HG03432 (cell line): ENCODE data around the gene DGKB.

Source experiments
- ATAC-seq: cut with Tn5 transposase; IDR thresholded peaks from one replicate; pipeline ENCODE4 v1.9.1; 2021; ENCODE audit warnings: mild to moderate bottlenecking, moderate library complexity; ENCODE audit not compliant: unreplicated experiment

Gene DGKB

DNA sequence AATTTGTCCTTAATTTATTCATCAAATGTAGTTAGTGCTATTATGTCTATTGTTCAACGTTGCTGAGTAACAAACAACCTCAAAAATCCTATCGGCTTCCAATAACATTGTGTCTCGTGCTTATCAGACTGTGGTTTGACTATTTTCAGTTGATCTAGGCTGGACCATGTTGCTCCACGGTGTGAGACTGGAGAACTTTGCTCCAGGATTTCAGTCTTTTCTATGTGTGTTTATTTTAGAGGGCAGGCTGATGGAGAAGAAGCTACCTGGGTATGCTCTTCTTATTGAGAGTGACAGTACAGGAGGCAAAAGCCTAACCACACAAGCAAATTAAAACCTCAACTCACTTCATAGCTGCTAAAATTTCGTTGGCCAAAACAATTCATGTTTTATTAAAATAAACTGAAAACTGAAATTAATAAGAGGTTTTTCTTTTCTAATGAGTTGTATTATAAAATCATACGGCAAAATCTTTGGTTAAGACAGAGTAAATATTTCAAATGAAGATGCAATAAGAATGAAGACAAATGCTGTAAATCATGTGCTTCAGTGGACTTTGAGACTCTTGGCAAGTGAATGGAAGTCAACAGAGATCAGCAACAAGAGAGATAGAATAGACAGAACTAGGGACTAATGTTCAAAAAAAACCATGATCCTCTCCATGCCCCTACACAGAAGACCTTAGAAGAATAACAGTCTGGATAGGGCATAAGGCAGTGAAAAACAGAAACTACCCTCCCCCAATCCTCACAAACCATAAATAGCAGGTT, 495.1 kb downstream of the DGKB start:
- no peak for ATAC-seq

DNA sequence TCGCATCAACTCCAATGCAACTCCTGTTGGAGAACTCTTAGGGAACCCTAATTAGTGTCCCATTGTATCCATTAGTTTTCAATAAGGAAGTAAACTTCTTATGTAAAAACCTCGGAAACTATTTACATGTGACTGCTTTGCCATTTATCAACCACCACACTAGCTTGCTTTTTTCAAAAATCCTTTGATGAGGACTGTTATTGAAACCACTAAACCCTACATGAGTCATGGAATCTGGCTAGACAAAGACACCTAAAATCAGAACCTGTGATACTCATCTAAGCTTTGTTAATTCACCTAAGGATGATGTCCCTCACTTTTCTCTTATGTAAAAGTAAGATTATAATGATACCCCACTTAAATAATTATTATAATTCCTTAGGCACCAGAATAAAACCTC, 499.0 kb downstream of the DGKB start:
- ATAC-seq, result no peak

DNA sequence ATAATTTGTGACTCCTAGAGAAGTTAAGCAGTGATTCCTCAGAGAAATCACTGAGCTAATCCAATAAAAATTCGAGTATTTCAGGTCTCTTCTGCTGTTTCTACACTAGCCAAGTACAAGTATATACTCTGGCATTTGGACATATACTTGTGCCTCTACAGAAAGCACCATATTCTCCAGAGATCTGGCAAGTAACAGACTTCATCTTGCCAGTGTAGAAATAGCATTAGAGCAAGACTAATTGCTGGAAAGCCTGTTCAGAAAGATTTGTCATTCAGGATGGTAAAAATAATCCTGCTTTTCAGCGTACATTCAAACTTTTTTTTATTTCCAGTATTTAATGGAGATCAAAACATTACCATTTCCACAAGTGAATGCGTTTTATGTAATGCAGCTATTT, 502.3 kb downstream of the DGKB start:
- no peak for ATAC-seq

DNA sequence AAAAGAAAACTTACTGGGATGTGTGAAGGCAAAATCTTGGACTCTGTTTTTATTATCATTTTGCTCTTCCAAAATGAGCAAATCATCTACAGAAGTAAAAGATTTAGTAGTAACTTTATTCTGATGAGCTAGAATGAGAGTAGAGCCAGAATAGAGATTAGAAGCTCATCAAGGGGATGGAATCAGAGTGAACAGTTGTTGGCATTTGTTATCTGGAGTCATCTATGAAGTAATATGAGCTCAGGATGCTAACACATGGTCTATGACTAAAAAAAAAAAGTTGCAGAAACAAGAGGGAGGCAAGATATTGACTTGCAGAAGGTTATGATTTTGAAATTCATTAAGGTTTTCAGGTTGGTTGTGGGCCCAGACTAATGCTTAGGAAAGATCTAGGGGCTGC, 504.0 kb downstream of the DGKB start:
- no peak for ATAC-seq

DNA sequence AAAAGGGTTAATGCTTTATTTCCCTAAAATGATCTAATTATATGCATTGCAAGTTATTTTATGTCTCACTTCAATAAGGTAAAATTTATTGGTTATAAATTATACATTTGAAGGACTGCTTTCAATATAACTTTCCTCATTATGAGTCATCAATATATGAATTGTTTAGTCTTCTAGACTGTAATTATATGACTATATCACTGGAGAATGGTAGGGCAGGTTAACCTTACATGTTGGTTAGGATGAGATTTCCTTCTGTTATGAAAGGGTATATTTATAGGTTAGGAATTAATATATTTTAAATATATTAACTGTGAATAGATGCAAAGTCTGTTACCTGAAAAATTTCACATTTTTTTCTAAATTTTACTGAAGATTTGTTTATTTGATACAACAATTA, 506.7 kb downstream of the DGKB start:
- no peak for ATAC-seq

DNA sequence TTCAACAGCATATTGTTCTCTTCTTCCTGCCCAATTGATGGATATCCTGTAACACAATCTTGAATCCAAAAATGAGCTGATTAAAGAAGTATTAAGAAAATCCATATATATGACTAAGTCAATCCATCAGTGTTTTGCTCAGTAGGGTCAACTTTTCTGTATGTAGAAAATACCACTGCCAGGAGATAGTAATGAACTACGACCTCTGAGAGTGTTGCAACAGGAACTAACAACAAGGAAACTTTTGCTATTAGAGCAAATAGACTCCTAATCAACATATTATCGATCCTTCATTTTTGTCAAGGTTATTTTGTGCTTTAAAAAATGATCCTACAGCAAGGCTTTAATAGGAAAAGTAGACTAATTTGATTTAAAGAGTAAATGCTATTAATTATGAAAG, 507.8 kb downstream of the DGKB start:
- ATAC-seq, result no peak

DNA sequence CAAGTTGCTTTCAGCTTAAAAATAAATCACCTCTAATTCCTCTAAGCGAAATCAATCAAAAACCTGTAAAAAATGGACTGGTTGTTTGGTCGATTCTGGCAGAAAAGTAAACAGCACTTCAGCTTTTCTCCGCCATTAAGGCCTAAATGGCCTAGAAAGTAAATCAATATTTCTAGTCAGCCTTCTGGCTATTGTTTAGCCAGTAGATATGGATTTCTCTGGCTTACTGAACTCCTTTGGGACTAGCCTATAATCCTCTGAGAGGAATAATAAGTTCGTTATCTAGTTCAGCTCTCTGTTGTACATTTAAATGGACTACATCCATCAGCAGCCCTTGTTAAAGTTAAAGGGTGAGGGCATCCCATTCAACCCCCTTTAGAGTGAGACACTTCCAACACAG, 513.0 kb downstream of the DGKB start:
- no peak for ATAC-seq

DNA sequence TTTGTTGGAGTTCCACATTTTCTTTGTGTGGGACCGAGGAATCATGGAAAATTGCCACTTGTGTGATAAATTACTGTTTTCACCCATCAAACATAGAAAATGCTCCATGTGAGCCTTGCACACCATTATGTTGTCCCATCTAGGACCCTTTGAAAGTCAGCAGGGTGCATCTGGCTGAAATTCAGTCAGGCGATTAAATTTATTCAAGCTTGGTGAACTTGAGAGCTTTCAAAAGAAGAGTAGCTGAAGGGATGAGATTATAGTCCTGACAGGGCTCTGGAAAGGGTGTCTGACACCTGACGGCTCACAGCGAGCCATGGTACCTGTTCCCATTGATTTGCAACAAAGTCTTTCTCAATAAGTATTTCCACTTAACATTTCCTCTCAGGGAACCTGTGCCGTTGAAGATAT, 513.4 kb downstream of the DGKB start:
- ATAC-seq, result no peak

DNA sequence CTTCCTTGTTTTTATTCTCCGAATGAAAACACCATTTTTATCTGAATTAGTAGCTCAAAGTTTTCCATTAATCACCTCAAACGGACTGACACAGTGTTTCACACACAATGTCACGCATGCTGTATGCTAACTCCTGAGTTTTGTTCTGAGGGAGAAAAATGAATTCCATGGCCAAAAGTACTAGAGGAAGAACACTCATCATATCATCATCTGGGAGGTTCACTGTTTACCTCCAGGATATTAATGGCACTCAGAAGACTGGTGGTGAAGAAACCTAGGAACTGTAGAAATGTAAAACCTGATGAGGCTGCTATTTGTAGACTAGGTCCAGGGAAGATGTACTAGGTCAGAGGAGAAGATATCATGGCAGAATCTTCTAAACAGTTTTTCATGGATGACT, 517.5 kb downstream of the DGKB start:
- no peak for ATAC-seq

DNA sequence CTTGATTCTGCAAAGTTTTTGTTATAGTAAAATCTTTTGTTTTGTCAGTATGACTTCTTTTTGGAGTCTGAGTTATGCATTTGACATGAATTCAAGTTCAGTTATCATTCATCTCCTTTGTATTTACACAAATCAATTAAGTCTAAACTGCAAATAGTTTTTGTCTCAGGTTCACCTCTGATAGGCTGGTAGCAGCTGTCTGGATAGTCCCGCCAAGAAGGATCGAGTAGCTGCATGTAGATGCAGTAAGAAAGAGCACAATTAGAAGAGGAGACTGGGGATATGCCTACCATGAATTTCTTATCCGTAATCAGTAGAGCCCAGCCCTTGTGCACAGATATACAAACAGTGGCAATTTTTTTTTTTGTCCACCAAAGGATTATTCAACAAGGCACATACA, 520.6 kb downstream of the DGKB start:
- no peak for ATAC-seq

DNA sequence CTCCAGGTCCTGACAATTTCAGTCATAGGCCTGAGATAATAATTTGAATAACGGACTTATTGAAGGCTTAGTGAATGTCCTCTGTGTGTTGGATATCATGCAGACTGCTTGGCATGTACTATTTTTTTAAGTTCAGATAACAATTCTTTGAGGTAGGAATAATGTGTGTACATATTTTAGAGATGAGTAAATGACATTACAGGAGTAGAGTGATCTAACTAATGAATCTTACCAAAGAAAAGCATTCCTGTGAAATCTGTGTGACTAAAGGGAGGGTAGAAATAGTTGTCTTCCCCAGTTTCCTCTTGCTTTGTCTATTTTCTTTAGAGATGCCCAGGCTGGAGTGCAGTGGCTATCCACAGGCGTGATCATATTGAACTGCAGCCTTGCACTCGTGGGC, 521.2 kb downstream of the DGKB start:
- ATAC-seq, result no peak

DNA sequence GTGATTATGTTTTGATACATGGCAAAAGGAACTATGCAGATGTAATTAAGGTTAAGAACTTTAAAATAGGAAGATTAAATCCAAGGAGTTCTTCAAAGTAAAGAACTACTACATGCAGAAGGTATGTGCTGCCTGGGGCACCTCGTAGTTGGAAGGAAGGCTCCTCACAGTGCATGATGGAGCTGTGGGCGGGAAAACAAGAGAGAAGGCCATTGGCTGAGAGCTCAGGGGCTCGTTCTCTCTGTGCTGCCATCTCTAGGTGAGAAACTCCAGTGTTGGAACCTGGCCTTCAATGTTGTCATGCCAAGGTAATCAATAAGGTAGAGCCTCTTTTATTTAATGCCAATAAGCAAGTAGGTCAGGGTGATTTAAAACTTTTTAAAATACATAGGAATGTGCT, 521.7 kb downstream of the DGKB start:
- no peak for ATAC-seq

DNA sequence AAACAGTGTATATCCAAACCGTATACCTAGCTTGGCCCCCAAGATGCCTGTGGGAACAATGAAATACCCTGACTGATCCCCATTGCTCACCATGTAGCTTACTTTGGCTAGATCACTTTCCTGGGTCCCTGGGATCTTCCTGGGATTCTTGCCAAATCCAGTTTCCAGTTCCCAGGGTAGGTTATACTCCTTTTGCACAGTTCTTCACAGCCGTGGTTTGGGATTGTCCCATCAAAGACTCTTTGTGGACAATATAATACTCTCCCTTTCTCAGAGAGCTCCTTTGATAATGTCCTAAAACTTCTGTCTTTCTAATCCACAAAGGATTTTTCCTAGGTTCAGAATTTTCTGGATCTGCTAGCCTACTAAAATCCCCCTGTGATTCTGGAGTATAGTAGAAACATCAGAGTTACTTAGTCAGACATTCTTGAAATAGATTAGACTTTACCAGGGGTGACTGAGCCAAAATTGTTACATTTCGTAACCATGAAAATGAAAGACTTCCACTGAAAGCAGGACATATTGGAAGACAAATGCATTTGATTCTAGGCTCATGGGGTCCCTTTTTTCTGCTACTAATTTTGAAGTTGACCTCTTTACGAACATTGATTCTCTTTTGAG, 524.8 kb downstream of the DGKB start:
- ATAC-seq, result no peak

DNA sequence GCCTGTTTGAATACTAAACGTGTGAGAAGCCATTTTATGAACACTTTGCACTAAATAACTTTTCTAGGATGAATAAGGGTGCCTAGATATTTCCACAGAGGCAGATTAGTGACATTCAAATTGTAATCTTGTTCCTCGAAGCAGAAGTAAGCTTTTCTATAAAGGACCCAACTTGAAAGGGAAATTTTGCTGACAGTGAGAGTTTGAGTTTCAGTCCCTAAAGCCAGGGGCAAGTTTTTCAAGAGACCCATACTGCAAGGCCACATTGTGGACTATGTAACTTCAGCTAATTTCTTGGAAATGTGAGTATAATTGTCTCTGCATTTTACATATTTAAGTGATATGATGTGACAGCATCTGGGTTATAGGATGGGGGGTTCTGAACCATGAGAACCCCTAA, 525.8 kb downstream of the DGKB start:
- ATAC-seq, result no peak

DNA sequence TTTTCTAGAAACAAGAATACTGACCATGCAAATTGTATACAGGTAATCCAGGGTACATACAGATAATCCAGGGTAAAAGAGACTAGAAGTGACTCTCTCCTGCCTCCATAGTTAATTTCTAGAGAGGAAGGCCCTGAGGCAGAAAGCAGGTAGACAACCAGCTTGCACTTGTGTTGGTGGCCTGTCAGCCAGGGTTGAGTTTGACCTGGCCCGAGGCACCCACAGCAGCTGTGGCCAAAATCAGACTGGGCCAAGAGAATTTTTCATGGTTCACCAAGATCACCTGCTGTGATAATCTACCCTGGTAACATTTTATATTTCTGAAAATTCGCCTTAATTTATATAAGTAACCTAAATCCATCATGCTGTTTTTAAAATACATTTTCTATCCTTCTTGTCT, 526.6 kb downstream of the DGKB start:
- ATAC-seq, result no peak

DNA sequence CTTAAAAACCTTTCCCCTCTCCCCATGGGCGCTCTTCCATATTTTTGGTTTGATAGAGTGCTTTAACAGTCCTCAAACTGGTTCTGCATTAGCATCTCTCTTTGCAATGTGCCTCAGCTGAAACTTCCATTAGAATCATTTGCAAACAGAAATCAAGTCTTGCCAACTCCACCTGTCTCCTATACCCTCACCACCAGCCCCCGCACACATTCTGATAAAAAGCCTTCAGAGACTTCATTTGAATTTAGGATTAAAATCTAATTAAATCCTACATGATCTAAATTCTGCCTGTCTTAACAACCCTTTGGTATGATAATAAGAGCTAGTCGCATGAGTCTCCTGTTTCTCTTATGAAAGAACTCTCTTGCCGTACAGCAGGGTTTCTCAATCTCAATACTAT, 528.2 kb downstream of the DGKB start:
- ATAC-seq, result no peak

DNA sequence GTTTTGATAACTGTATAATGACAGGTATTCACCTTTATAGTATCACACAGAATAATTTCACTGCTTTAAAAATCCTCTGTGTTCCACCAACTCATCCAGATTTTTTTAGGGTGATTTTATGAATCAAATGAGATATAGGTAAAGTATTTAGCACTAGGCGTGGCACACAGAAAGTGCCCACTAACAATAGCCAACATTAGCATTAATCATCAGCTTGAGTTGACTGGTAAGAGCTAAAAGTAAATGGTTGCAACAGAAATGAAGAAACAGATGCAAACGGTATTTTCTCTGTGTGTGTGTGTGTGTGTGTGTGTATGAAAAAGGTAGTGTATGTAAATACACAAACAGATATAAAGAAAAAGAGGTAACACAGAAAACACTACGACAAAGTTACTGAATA, 534.3 kb downstream of the DGKB start:
- no peak for ATAC-seq

DNA sequence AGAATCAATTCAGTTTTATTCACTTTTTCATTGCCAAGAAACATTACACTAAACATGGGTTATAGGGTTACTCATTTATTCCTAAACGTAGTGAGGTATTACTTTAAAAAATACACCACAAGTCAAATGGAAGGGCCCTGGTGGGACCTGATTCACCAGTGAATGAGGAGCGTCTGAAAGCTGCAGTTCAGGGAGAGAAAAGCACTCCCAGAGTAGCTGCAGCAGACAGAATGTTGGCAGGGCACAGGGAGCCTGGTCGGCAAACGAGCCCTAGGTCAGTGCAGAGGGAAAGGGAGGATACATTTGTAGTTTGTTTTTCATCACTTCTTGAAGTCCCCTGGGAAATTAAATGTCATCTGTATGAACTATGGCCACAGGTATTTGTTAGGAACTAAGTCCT, 551.4 kb downstream of the DGKB start:
- no peak for ATAC-seq

DNA sequence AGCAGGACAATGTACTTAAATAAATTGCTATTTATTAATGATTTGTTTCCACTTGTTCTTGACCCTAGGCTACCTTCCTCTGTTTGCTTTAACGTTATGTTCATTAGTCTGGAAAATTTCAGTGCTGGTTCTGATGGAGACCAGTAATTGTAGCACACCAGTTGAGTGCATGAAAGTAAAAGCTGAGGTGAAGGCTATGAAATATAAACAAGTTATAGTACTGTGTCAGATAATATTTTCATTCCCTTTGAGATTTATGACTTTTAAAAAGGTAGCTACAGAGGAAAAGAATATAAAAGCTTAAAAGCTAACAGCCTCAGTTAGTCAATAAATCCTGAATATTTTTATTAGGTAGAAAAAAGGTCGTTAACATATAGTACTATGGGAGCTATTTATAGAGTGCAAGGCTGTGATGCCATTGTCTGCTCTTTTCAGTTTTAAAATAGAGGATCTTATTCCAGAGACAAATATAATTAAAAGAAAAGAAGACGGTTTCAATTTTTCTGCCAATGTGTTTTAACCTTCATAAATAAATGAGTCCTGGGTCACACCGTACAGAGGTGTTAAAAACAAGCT, 561.3 kb downstream of the DGKB start:
- no peak for ATAC-seq

DNA sequence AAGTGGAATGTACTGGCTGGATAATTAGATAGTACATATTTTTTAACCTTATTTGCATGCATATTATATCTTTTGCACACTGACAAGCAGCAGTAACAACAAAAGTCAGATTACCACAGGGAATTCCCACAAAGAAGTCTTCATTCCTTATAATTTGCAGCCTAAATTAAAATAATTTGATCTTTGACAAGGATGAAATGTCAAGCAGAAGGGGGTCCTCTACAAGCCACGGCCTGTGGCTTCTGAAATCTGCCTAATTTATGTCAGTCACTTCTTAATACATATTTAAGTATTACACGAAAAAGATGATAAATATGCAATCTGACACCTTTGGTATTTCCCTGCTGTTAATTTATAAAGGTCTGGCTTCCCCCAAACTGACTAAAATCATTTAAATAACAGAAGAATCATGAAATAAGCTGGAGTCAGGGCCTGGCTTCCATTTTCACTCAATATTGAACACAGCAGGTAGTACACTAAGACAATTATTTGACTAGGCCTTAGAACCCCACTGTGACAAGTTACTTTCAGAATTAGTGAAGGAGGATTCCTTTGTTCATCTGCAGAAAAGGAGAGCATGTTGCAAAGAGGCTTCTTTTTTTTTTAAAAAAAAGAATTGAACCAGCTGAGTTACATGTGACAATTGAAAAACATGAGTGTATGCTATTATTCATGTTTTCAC, 562.0 kb downstream of the DGKB start:
- no peak for ATAC-seq

DNA sequence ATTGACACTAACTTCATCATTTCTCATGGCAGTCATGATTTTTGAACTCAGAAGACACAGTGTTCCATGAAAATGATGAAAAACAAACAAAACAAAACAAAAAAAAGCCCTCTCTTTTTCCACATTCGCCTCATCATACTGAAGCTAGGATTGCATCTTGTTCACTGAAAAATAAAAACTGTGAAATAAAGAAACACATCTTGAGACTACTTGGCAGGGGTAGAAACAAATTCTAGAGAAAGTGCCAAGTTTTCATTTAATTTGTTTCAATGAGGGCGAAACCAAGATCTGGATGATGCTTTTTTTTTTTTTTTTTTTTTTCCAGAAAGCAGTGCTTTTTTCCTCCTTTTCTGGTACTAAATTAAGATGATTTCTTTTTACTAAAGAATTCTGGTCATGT, 562.7 kb downstream of the DGKB start:
- ATAC-seq, result no peak

DNA sequence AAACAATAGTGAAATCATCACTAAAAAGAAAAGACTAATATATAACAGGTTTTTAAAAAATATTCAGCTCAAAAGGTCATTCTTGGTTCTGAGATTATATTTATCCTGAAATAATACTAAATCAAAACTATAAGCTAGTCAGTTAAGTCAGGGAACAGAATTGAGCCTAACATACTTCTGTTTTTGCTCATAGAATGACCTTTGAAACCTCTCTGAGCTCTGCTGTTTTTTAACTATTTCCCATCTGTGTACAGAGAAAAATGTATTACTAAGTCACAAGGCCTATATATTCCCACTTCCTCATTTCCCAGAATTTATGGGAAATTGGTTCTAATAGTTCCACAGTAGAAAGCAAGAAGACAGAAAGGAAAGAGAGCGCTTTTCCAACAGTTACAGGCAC, 566.3 kb downstream of the DGKB start:
- ATAC-seq, result no peak
